22Rv1 (cell line): ENCODE data around the gene HOXD9.

Experiments used
- H3K27ac ChIP-seq: fragments of 450-650 bp; 2 replicates; pipeline ENCODE4 v1.5.1; 2017
- CTCF ChIP-seq: fragments of 450-650 bp; IDR thresholded peaks from 2 replicates; pipeline ENCODE4 v1.5.1; 2017; ENCODE audit warnings: mild to moderate bottlenecking
- ZFX ChIP-seq: fragments of 450-650 bp; IDR thresholded peaks from 2 replicates; pipeline ENCODE4 v1.6.1; 2017; ENCODE audit warnings: antibody characterized with exemption, borderline replicate concordance

HOXD9 gene

GRCh38 chr2:176115883-176116813 is 6.4 kb upstream of the HOXD9 start, which contains the start of gene HOXD10:
Gene HOXD10, plus strand, starts transcription at chr2:176116778. Its CDS starts 56 bp downstream, at chr2:176116834.
- no peak for TF ChIP-seq CTCF
- TF ChIP-seq ZFX: no peak
- no peak within 1 kb of the TSS for H3K27ac ChIP-seq

GRCh38 chr2:176117162-176117822 is 5.2 kb upstream of the HOXD9 start:
- no peak overlapping the region for H3K27ac ChIP-seq

GRCh38 chr2:176117823-176118371 is 4.6 kb upstream of the HOXD9 start:
- TF ChIP-seq ZFX (no peak), CTCF (no peak)
- no peak overlapping the region for H3K27ac ChIP-seq

More at GRCh38 chr2:176117162-176117822, 5.2 kb upstream of the HOXD9 start:
- TF ChIP-seq ZFX: no peak
- TF ChIP-seq CTCF: no peak

GRCh38 chr2:176118601-176119339 is 3.7 kb upstream of the HOXD9 start:
- no peak overlapping the region for H3K27ac ChIP-seq
- peak; percentile 75 for TF ChIP-seq CTCF
- TF ChIP-seq ZFX: no peak

GRCh38 chr2:176120364-176121189 is 1.9 kb upstream of the HOXD9 start:
- H3K27ac ChIP-seq: no peak overlapping the region

More at GRCh38 chr2:176120364-176121189, 1.9 kb upstream of the HOXD9 start:
- TF ChIP-seq ZFX (no peak), CTCF (no peak)
